GM12878 (cell line): ENCODE data around the gene ZNF121. TPM values are rescaled to one million over a fixed set of nuclear protein-coding genes. Genes with fewer than 3 reads are reported as not detected.
A peak's percentile ranks its signal among the peaks of the same experiment; 100 is the strongest.

Experiments
- BCL11A ChIP-seq: IDR thresholded peaks from 2 replicates; pipeline ENCODE4 v1.6.1; 2011; ENCODE audit warnings: low read depth, low read length
- BRCA1 ChIP-seq: IDR thresholded peaks from 2 replicates; pipeline ENCODE4 v1.6.1; 2011; ENCODE audit warnings: low read depth, low read length, improper control_type of control experiment
- E2F8 ChIP-seq: fragments of 450-650 bp; IDR thresholded peaks from 2 replicates; pipeline ENCODE4 v1.6.1; 2018; ENCODE audit warnings: mild to moderate bottlenecking, low read depth, moderate library complexity; ENCODE audit not compliant: partially characterized antibody
- IRF4 ChIP-seq: IDR thresholded peaks from 2 replicates; pipeline ENCODE4 v1.6.1; 2011; ENCODE audit warnings: low read depth, low read length
- NFIC ChIP-seq: IDR thresholded peaks from 2 replicates; pipeline ENCODE4 v1.6.1; 2012; ENCODE audit warnings: low read depth, mild to moderate bottlenecking, inconsistent platforms, low read length, moderate library complexity
- NFYB ChIP-seq: IDR thresholded peaks from 2 replicates; pipeline ENCODE4 v1.6.1; 2011; ENCODE audit warnings: low read depth, mild to moderate bottlenecking, low read length, improper control_type of control experiment, moderate library complexity; ENCODE audit not compliant: insufficient read depth
- PAX5 ChIP-seq: IDR thresholded peaks from 2 replicates; pipeline ENCODE4 v1.6.1; 2011; ENCODE audit warnings: low read depth, low read length, borderline replicate concordance
- PAX8 ChIP-seq: fragments of 450-650 bp; IDR thresholded peaks from 2 replicates; pipeline ENCODE4 v1.6.1; 2017; ENCODE audit warnings: mild to moderate bottlenecking, moderate library complexity
- POLR2AphosphoS2 ChIP-seq: IDR thresholded peaks from 2 replicates; pipeline ENCODE4 v1.6.1; 2011; ENCODE audit warnings: low read depth, mild to moderate bottlenecking, low read length, improper control_type of control experiment, moderate library complexity
- RAD21 ChIP-seq: IDR thresholded peaks from 2 replicates; pipeline ENCODE4 v1.6.1; 2011; ENCODE audit warnings: mild to moderate bottlenecking, low read depth, low read length, moderate library complexity; ENCODE audit not compliant: insufficient read depth
- RAD51 ChIP-seq: fragments of 450-650 bp; IDR thresholded peaks from 2 replicates; pipeline ENCODE4 v1.6.1; 2016; ENCODE audit warnings: moderate library complexity, mild to moderate bottlenecking, inconsistent platforms
- SKIL ChIP-seq: fragments of 450-650 bp; IDR thresholded peaks from 2 replicates; pipeline ENCODE4 v1.6.1; 2017; ENCODE audit warnings: mild to moderate bottlenecking, low read depth, inconsistent platforms; ENCODE audit not compliant: poor library complexity, severe bottlenecking
- SREBF1 ChIP-seq: IDR thresholded peaks from 2 replicates; pipeline ENCODE4 v1.6.1; 2012; ENCODE audit warnings: mild to moderate bottlenecking, low read length
- TAF1 ChIP-seq: IDR thresholded peaks from 2 replicates; pipeline ENCODE4 v1.6.1; 2011; ENCODE audit warnings: mild to moderate bottlenecking, low read depth, low read length, borderline replicate concordance
- ZNF217 ChIP-seq: fragments of 450-650 bp; IDR thresholded peaks from 2 replicates; pipeline ENCODE4 v1.6.1; 2017; ENCODE audit warnings: antibody characterized with exemption, mild to moderate bottlenecking
- ZNF592 ChIP-seq: fragments of 450-650 bp; IDR thresholded peaks from 2 replicates; pipeline ENCODE4 v1.6.1; 2017; ENCODE audit warnings: mild to moderate bottlenecking, moderate library complexity
- polyA plus RNA-seq, 11 experiments: library from polyadenylated mRNA; depleted of rRNA in 4 of 11; unstranded in 6 of 11; stranded (reverse) in 5 of 11; fragments of >200 nt; fragmentation: Nextera tagmentation in 4 of 11; fragmentation: Illumina TruSeq in 1 of 11; extraction: Ambion mirVana in 4 of 11; extraction: Trizol in 1 of 11; gene quantifications; 1 replicate in 1 of 11; 2 replicates in 10 of 11; pipeline versions ENCODE4 v1.2.1 to v1.2.3, GENCODE V29; 2011 to 2016; ENCODE audit warnings: inconsistent platforms in 2 of 11, missing spikeins in 2 of 11, low read depth in 1 of 11
- total RNA-seq, 4 experiments: library from RNA; depleted of rRNA in 3 of 4; stranded (reverse); fragments of >200 nt in 3 of 4; fragmentation: Illumina TruSeq in 1 of 4; extraction: Trizol in 1 of 4; gene quantifications; 2 replicates each; pipeline versions ENCODE4 v1.2.1 to v1.2.3, GENCODE V29; 2013 to 2021

ZNF121 gene
- total and polyA plus RNA-seq, 10 of the 15 experiments (the other 5 are each of a cell fraction or from before 2014, with no cell fraction given): 4.8 to 75.0 (median 17.7) TPM

- TF ChIP-seq E2F8: peak; percentile 93
- TF ChIP-seq BCL11A: no peak
- TF ChIP-seq NFYB: peak; percentile 55; the same call in 1 of the 2 replicates
- TF ChIP-seq POLR2AphosphoS2: no peak
- no peak; the same call in 1 of the 2 replicates for TF ChIP-seq NFIC
- no peak; the same call in 1 of the 2 replicates for TF ChIP-seq BRCA1
- peak; percentile 71 for TF ChIP-seq TAF1
- no peak for TF ChIP-seq PAX5
- TF ChIP-seq SKIL: peak; percentile 73
- TF ChIP-seq ZNF217: peak; percentile 67; the same call in 1 of the 2 replicates
- no peak for TF ChIP-seq ZNF592
- no peak for TF ChIP-seq RAD21
- TF ChIP-seq IRF4: no peak
- no peak for TF ChIP-seq RAD51
- TF ChIP-seq SREBF1: peak; percentile 53
- no peak for TF ChIP-seq PAX8
Measured at GRCh38 chr19:9621156-9622037, 37.1 kb upstream of the ZNF121 start, which contains the start of gene ZNF561 (continued).
